ENCODE data around the gene MYH3.

GRCh38 chr17:10702574-10702973 is 45.5 kb upstream of the MYH3 start:
- TF ChIP-seq CTCF (IDR thresholded peaks at IDR 0.05) (no peak), ZFX (IDR thresholded peaks at IDR 0.05; ENCODE audit: borderline replicate concordance) (no peak)
